Osteoblast (primary cell): ENCODE data around the gene PAK4. TPM values are rescaled to one million over a fixed set of nuclear protein-coding genes. Genes with fewer than 3 reads are reported as not detected.
A peak's percentile ranks its signal among the peaks of the same experiment; 100 is the strongest.

Experiments used
- DNase-seq: peaks from one replicate; pipeline ENCODE4 v3.0.0; 2011; ENCODE audit warnings: low spot score, mixed read lengths; ENCODE audit not compliant: insufficient read length; ENCODE audit errors: missing footprints
- H2AFZ ChIP-seq: 2 replicates; pipeline ENCODE4 v1.6.0; 2011; ENCODE audit warnings: mild to moderate bottlenecking, low read length
- H3K27ac ChIP-seq: 2 replicates; pipeline ENCODE4 v1.5.1; 2011; ENCODE audit warnings: mild to moderate bottlenecking, low read depth, low read length, moderate library complexity
- H3K27me3 ChIP-seq: 2 replicates; pipeline ENCODE4 v1.6.0; 2012; ENCODE audit warnings: mild to moderate bottlenecking, control low read depth, inconsistent platforms, low read length, moderate library complexity; ENCODE audit not compliant: insufficient read depth
- H3K36me3 ChIP-seq: 2 replicates; pipeline ENCODE4 v1.5.1; 2011; ENCODE audit warnings: mild to moderate bottlenecking, low read length, control low read depth, moderate library complexity; ENCODE audit not compliant: insufficient read depth
- H3K4me1 ChIP-seq: 2 replicates; pipeline ENCODE4 v1.5.1; 2011; ENCODE audit warnings: mild to moderate bottlenecking, low read length, control low read depth, moderate library complexity; ENCODE audit not compliant: insufficient read depth
- H3K4me2 ChIP-seq: 2 replicates; pipeline ENCODE4 v1.6.0; 2011; ENCODE audit warnings: mild to moderate bottlenecking, low read length; ENCODE audit not compliant: insufficient read depth
- H3K4me3 ChIP-seq: fragments of 200-600 bp; sonication (generic); 3 replicates; pipeline ENCODE4 v1.5.1; 2012; ENCODE audit warnings: mild to moderate bottlenecking, low read length, inconsistent platforms; ENCODE audit not compliant: insufficient read depth
- H3K79me2 ChIP-seq: 2 replicates; pipeline ENCODE4 v1.6.0; 2012; ENCODE audit warnings: mild to moderate bottlenecking, low read length, control low read depth, inconsistent platforms; ENCODE audit not compliant: insufficient read depth
- H3K9me3 ChIP-seq: 2 replicates; pipeline ENCODE4 v1.5.1; 2011; ENCODE audit warnings: low read depth, low read length, control low read depth
- H4K20me1 ChIP-seq: 2 replicates; pipeline ENCODE4 v1.6.0; 2012; ENCODE audit warnings: mild to moderate bottlenecking, low read length, control low read depth; ENCODE audit not compliant: insufficient read depth
- CTCF ChIP-seq: IDR thresholded peaks from 2 replicates; pipeline ENCODE4 v1.5.1; 2011; ENCODE audit warnings: mild to moderate bottlenecking, low read depth, low read length, moderate library complexity; ENCODE audit errors: extremely low read depth
- total RNA-seq: library from RNA; depleted of rRNA; stranded (reverse); fragments of >200 nt; gene quantifications from 2 replicates; pipeline ENCODE4 v1.2.3, GENCODE V29; 2012

The PAK4 gene
- total RNA-seq, 1 donor: 9.4 TPM

- H3K36me3 ChIP-seq: no peaks in the 10 kb centered on the region
- peaks cover 63% of the 10 kb centered on the region for H3K79me2 ChIP-seq
- peak overlapping the region; percentile 94 for H3K4me2 ChIP-seq
- H3K4me3 ChIP-seq: peak overlapping the region; percentile 97
- peaks cover 36% of the 10 kb centered on the region for H4K20me1 ChIP-seq
- peaks cover 25% of the 10 kb centered on the region for H3K4me1 ChIP-seq
- DNase-seq: peak; percentile 94
- H3K27ac ChIP-seq: peak overlapping the region; percentile 66
- H3K9me3 ChIP-seq: no peaks in the 10 kb centered on the region
- no peak for TF ChIP-seq CTCF
- H3K27me3 ChIP-seq: no peaks in the 10 kb centered on the region
- peak overlapping the region; percentile 47 for H2AFZ ChIP-seq
Observed at GRCh38 chr19:39126312-39127187, 964 bp downstream of the PAK4 start.

GRCh38 chr19:39127812-39128515 is 2.4 kb downstream of the PAK4 start:
- H3K4me1 ChIP-seq: peaks cover 25% of the 10 kb centered on the region
- peak overlapping the region; percentile 9 for H3K4me2 ChIP-seq
- peaks cover 48% of the 10 kb centered on the region for H4K20me1 ChIP-seq
- peak; percentile 45 for DNase-seq
- no peaks in the 10 kb centered on the region for H3K36me3 ChIP-seq
- no peak overlapping the region for H2AFZ ChIP-seq
- TF ChIP-seq CTCF: no peak
- H3K27me3 ChIP-seq: no peaks in the 10 kb centered on the region
- H3K9me3 ChIP-seq: no peaks in the 10 kb centered on the region
- peaks cover 77% of the 10 kb centered on the region for H3K79me2 ChIP-seq
- H3K27ac ChIP-seq: no peak overlapping the region
- H3K4me3 ChIP-seq: no peak overlapping the region

- no peak overlapping the region for H3K4me3 ChIP-seq
- H3K9me3 ChIP-seq: no peaks in the 10 kb centered on the region
- peak; percentile 26 for TF ChIP-seq CTCF
- H4K20me1 ChIP-seq: peaks cover 54% of the 10 kb centered on the region
- no peaks in the 10 kb centered on the region for H3K36me3 ChIP-seq
- H3K27me3 ChIP-seq: no peaks in the 10 kb centered on the region
- peaks cover 25% of the 10 kb centered on the region for H3K4me1 ChIP-seq
- no peak overlapping the region for H2AFZ ChIP-seq
- H3K79me2 ChIP-seq: peaks cover 84% of the 10 kb centered on the region
- H3K4me2 ChIP-seq: peak overlapping the region; percentile 9
- no peak for DNase-seq
- H3K27ac ChIP-seq: no peak overlapping the region
Observed at GRCh38 chr19:39128516-39129079, 3.0 kb downstream of the PAK4 start.

- no peaks in the 10 kb centered on the region for H3K36me3 ChIP-seq
- no peak overlapping the region for H3K27ac ChIP-seq
- peaks cover 25% of the 10 kb centered on the region for H3K4me1 ChIP-seq
- H3K4me3 ChIP-seq: no peak overlapping the region
- no peaks in the 10 kb centered on the region for H3K27me3 ChIP-seq
- H3K9me3 ChIP-seq: no peaks in the 10 kb centered on the region
- H2AFZ ChIP-seq: no peak overlapping the region
- DNase-seq: no peak
- peaks cover 55% of the 10 kb centered on the region for H4K20me1 ChIP-seq
- no peak overlapping the region for H3K4me2 ChIP-seq
- TF ChIP-seq CTCF: no peak
- H3K79me2 ChIP-seq: peaks cover 89% of the 10 kb centered on the region
Observed at GRCh38 chr19:39129116-39129515, 3.5 kb downstream of the PAK4 start.
